Measurements from ENCODE around the gene SLC51A.

DNA sequence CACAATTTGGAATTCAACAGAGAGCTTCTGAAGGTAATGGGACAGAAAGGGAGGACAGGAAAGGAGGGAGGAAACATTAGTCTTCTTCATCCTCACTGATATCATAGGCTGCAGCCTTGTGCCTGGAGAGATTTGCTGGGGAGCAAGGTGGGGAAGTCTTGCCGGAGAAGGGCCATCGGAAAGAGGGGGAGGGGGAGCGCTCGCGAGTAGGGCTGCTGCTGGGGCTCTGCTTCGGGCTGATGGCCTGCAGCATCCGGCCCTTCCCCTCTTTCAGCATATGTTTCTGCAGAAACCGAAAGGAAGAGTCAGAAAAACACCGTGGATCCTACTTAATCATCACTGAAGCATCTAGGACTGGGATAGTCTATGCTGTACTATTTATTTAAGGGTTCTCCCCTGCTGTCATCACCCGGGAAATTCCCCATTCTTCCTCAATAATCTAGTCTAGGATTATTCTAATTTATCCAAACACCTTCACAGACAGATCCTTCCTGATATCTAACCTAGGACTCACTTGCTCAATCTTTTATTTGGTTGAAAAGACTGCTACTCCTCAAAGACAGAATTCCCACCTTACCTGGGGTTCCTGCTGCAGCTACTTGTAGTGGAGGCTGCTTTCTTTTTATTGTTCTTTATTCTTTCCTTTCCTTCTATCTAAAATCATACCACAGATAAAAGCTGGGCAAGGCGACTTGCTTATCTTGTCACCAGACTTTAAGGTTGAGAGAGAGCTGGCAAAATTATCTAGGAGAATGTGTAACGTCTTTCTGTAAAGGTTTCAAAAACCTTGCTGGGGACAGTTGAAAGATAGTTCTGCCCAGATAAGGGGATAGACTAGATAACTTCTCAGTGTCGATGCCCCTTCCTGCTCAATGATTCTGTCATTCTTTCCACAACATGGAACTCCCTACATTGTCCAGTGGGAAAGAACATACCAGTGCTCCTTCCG is 22.6 kb downstream of the SLC51A start:
- TF ChIP-seq CTCF (IDR thresholded peaks at IDR 0.05) (no peak), ZFX (IDR thresholded peaks at IDR 0.05; ENCODE audit: borderline replicate concordance) (no peak)
